ENCODE data around the gene SEC16B.

Gene SEC16B

DNA sequence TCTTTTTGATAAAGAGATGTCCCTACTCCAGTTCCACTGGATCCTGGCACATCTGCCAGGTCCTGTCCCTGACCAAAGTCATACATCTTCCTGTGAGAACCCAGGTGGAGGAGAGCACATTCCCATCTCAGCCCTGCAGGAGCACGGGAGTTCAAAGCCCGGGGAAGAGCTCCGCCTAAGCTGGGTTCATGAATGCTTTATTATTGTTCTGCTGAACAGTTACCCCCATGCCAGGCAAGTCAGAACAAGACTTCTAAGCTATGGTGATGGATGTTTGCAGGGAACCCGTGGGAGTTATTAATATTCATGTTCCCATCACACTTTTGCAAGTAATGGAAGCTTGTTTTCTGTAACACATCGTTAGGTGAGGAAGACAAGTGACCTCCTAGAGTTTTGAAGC lies 62.9 kb downstream of the SEC16B start (continued):
- TF ChIP-seq ZNF70 (CRISPR knock-in tag; IDR thresholded peaks at IDR 0.05) (no peak), ESRRG (CRISPR knock-in tag; IDR thresholded peaks at IDR 0.05) (no peak), SNAI2 (CRISPR knock-in tag; IDR thresholded peaks at IDR 0.05) (no peak), ARNTL (CRISPR knock-in tag; IDR thresholded peaks at IDR 0.05; ENCODE audit: borderline replicate concordance, low read depth) (no peak), ZFP30 (CRISPR knock-in tag; IDR thresholded peaks at IDR 0.05) (no peak), TCF4 (CRISPR knock-in tag; IDR thresholded peaks at IDR 0.05; ENCODE audit: borderline replicate concordance) (no peak), ISL1 (CRISPR knock-in tag; IDR thresholded peaks at IDR 0.05) (no peak), ZC3H10 (CRISPR knock-in tag; IDR thresholded peaks at IDR 0.05) (no peak), GLIS3 (CRISPR knock-in tag; IDR thresholded peaks at IDR 0.05) (no peak)

- no peak for ATAC-seq
- TF ChIP-seq, protein P1, sequence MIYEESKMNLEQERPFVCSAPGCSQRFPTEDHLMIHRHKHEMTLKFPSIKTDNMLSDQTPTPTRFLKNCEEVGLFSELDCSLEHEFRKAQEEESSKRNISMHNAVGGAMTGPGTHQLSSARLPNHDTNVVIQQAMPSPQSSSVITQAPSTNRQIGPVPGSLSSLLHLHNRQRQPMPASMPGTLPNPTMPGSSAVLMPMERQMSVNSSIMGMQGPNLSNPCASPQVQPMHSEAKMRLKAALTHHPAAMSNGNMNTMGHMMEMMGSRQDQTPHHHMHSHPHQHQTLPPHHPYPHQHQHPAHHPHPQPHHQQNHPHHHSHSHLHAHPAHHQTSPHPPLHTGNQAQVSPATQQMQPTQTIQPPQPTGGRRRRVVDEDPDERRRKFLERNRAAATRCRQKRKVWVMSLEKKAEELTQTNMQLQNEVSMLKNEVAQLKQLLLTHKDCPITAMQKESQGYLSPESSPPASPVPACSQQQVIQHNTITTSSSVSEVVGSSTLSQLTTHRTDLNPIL (CRISPR knock-in tag; IDR thresholded peaks at IDR 0.05; ENCODE audit: low read depth) = no peak
- TF ChIP-seq, protein P2, sequence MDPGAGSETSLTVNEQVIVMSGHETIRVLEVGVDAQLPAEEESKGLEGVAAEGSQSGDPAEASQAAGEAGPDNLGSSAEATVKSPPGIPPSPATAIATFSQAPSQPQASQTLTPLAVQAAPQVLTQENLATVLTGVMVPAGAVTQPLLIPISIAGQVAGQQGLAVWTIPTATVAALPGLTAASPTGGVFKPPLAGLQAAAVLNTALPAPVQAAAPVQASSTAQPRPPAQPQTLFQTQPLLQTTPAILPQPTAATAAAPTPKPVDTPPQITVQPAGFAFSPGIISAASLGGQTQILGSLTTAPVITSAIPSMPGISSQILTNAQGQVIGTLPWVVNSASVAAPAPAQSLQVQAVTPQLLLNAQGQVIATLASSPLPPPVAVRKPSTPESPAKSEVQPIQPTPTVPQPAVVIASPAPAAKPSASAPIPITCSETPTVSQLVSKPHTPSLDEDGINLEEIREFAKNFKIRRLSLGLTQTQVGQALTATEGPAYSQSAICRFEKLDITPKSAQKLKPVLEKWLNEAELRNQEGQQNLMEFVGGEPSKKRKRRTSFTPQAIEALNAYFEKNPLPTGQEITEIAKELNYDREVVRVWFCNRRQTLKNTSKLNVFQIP (CRISPR knock-in tag; IDR thresholded peaks at IDR 0.05; ENCODE audit: borderline replicate concordance, low read depth) = no peak
- no peak for TF ChIP-seq ZFP30 (CRISPR knock-in tag; IDR thresholded peaks at IDR 0.05)
- TF ChIP-seq, protein P3, sequence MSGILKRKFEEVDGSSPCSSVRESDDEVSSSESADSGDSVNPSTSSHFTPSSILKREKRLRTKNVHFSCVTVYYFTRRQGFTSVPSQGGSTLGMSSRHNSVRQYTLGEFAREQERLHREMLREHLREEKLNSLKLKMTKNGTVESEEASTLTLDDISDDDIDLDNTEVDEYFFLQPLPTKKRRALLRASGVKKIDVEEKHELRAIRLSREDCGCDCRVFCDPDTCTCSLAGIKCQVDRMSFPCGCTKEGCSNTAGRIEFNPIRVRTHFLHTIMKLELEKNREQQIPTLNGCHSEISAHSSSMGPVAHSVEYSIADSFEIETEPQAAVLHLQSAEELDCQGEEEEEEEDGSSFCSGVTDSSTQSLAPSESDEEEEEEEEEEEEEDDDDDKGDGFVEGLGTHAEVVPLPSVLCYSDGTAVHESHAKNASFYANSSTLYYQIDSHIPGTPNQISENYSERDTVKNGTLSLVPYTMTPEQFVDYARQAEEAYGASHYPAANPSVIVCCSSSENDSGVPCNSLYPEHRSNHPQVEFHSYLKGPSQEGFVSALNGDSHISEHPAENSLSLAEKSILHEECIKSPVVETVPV (CRISPR knock-in tag; IDR thresholded peaks at IDR 0.05) = no peak
- no peak for TF ChIP-seq TSHZ2 (CRISPR knock-in tag; IDR thresholded peaks at IDR 0.05)
- TF ChIP-seq ISL1 (CRISPR knock-in tag; IDR thresholded peaks at IDR 0.05) = no peak
- TF ChIP-seq ZFP3 (CRISPR knock-in tag; IDR thresholded peaks at IDR 0.05) = no peak
- TF ChIP-seq, protein P4, sequence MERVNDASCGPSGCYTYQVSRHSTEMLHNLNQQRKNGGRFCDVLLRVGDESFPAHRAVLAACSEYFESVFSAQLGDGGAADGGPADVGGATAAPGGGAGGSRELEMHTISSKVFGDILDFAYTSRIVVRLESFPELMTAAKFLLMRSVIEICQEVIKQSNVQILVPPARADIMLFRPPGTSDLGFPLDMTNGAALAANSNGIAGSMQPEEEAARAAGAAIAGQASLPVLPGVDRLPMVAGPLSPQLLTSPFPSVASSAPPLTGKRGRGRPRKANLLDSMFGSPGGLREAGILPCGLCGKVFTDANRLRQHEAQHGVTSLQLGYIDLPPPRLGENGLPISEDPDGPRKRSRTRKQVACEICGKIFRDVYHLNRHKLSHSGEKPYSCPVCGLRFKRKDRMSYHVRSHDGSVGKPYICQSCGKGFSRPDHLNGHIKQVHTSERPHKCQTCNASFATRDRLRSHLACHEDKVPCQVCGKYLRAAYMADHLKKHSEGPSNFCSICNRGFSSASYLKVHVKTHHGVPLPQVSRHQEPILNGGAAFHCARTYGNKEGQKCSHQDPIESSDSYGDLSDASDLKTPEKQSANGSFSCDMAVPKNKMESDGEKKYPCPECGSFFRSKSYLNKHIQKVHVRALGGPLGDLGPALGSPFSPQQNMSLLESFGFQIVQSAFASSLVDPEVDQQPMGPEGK (CRISPR knock-in tag; IDR thresholded peaks at IDR 0.05; ENCODE audit: borderline replicate concordance) = no peak
Observed at GRCh38 chr1:177905686-177906085, 64.2 kb downstream of the SEC16B start.

GRCh38 chr1:177902266-177902665 lies 67.6 kb downstream of the SEC16B start:
- TF ChIP-seq ZNF70 (CRISPR knock-in tag; IDR thresholded peaks at IDR 0.05) (no peak), SNAI2 (CRISPR knock-in tag; IDR thresholded peaks at IDR 0.05) (no peak), TOX (CRISPR knock-in tag; IDR thresholded peaks at IDR 0.05; ENCODE audit: borderline replicate concordance) (no peak), RARB (CRISPR knock-in tag; IDR thresholded peaks at IDR 0.05) (no peak), ZC3H10 (CRISPR knock-in tag; IDR thresholded peaks at IDR 0.05) (no peak), PPARA (CRISPR knock-in tag; IDR thresholded peaks at IDR 0.05; ENCODE audit: borderline replicate concordance) (no peak), TSHZ2 (CRISPR knock-in tag; IDR thresholded peaks at IDR 0.05) (no peak), GLIS3 (CRISPR knock-in tag; IDR thresholded peaks at IDR 0.05) (no peak), ARNTL (CRISPR knock-in tag; IDR thresholded peaks at IDR 0.05; ENCODE audit: borderline replicate concordance, low read depth) (no peak)
- TF ChIP-seq, protein P4 (CRISPR knock-in tag; IDR thresholded peaks at IDR 0.05; ENCODE audit: borderline replicate concordance) = no peak
- no peak for ATAC-seq
